HL-60/S4 treated with retinoic acid at 250 ng/mL for 4 days and 3 days (cell line): Measurements from ENCODE around the gene ESR1.
"Not testable (repeated sequence)": the region's sequence is repeated elsewhere in the genome, so short reads cannot be mapped to it uniquely, and the experiment has no call there.

Experiments
- in situ Hi-C: fragments of 300-500 bp; cut with MboI; formaldehyde crosslinking; loops from 2 replicates; pipeline ENCODE4 v1.7.0; 2022; ENCODE audit warnings: low sequenced_read_pairs

Gene ESR1

GRCh38 chr6:152123076-152123475, 315.6 kb downstream of the ESR1 start:
- in situ Hi-C loops = no loop called here

GRCh38 chr6:152124429-152125074, 317.1 kb downstream of the ESR1 start:
- in situ Hi-C loops = no loop called here

- in situ Hi-C loops = no loop called here
These were observed 320.1 kb downstream of the ESR1 start for GRCh38 chr6:152127432-152128165.

GRCh38 chr6:152129691-152130151, 322.2 kb downstream of the ESR1 start:
- in situ Hi-C loops = no loop called here

- in situ Hi-C loops = no loop called here
These were observed 323.0 kb downstream of the ESR1 start for GRCh38 chr6:152130441-152130840.

GRCh38 chr6:152135755-152136448, 328.4 kb downstream of the ESR1 start:
- in situ Hi-C loops = no loop called here

- in situ Hi-C loops = no loop called here
These were observed 329.0 kb downstream of the ESR1 start for GRCh38 chr6:152136449-152136825.

- in situ Hi-C loops = not testable (repeated sequence)
These were observed 330.9 kb downstream of the ESR1 start for GRCh38 chr6:152138344-152138743.

- in situ Hi-C loops = no loop called here
These were observed 334.6 kb downstream of the ESR1 start for GRCh38 chr6:152142105-152142504.

GRCh38 chr6:152143359-152143758, 335.9 kb downstream of the ESR1 start:
- in situ Hi-C loops = no loop called here

- in situ Hi-C loops = no loop called here
These were observed 338.9 kb downstream of the ESR1 start for GRCh38 chr6:152146385-152146784.

- in situ Hi-C loops = no loop called here
These were observed 339.8 kb downstream of the ESR1 start for GRCh38 chr6:152147269-152147668.

GRCh38 chr6:152148412-152148811, 340.9 kb downstream of the ESR1 start:
- in situ Hi-C loops = no loop called here

- in situ Hi-C loops = no loop called here
These were observed 342.7 kb downstream of the ESR1 start for GRCh38 chr6:152150196-152150595.

GRCh38 chr6:152151920-152152319, 344.4 kb downstream of the ESR1 start:
- in situ Hi-C loops = no loop called here

- in situ Hi-C loops = no loop called here
These were observed 347.3 kb downstream of the ESR1 start for GRCh38 chr6:152154559-152155356.

GRCh38 chr6:152155792-152156191, 348.3 kb downstream of the ESR1 start:
- in situ Hi-C loops = no loop called here

- in situ Hi-C loops = no loop called here
These were observed 352.9 kb downstream of the ESR1 start for GRCh38 chr6:152160346-152160745.

GRCh38 chr6:152161501-152161900, 354.0 kb downstream of the ESR1 start:
- in situ Hi-C loops = no loop called here

GRCh38 chr6:152164957-152165356, 357.5 kb downstream of the ESR1 start:
- in situ Hi-C loops = no loop called here

GRCh38 chr6:152166497-152166896, 359.0 kb downstream of the ESR1 start:
- in situ Hi-C loops = no loop called here
